ENCODE results near the gene FRMPD2.

DNA sequence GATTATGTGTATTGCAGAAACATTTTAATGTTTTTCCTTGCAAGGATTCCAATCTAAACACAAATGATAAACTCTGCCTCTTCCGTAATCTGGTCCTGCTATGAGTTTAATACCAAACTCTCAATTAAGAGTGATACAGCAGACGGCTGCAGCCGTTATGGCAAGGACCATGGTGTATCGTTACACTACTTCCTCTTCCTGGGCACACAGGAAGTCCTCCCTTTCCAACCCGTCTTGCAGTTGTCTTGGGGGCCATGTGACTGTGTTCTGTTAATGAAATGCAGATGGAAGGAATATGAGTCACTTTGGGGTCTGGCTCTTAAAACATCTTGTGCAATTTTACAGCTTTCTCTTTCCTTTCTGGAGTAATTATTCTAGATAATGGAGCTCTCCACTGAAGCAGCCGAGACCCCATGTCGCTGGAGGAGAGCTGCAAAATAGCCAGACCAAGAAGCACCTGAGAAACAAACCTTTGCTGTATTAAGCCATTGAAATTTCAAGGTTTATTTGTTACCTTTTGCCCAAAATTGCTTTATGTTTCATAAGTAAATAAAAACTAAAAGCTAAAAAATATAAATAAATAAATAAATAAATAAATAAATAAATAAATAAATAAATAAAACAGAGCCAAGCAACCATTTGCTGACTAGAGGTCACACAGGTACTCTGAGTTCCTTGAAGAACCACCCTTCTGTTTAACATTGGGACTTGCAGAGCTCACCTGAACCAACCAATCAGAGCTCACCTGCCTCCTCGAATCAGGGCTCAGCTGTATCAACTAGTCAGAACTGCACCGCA, 74.7 kb downstream of the FRMPD2 start:
- TF ChIP-seq EZH2 (IDR thresholded peaks at IDR 0.05; ENCODE audit: borderline replicate concordance, low read length) = no peak
- TF ChIP-seq, protein P1, sequence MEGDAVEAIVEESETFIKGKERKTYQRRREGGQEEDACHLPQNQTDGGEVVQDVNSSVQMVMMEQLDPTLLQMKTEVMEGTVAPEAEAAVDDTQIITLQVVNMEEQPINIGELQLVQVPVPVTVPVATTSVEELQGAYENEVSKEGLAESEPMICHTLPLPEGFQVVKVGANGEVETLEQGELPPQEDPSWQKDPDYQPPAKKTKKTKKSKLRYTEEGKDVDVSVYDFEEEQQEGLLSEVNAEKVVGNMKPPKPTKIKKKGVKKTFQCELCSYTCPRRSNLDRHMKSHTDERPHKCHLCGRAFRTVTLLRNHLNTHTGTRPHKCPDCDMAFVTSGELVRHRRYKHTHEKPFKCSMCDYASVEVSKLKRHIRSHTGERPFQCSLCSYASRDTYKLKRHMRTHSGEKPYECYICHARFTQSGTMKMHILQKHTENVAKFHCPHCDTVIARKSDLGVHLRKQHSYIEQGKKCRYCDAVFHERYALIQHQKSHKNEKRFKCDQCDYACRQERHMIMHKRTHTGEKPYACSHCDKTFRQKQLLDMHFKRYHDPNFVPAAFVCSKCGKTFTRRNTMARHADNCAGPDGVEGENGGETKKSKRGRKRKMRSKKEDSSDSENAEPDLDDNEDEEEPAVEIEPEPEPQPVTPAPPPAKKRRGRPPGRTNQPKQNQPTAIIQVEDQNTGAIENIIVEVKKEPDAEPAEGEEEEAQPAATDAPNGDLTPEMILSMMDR (IDR thresholded peaks at IDR 0.05; ENCODE audit: low read length) = no peak
